ENCODE data around the gene ELOF1.

Gene ELOF1

GRCh38 chr19:11547929-11548700, 10.9 kb downstream of the ELOF1 start:
- no peaks in the 10 kb centered on the region for H3K4me1 ChIP-seq (ENCODE audit: control insufficient read depth, insufficient read depth, low read length)
- peaks cover 16% of the 10 kb centered on the region for H3K36me3 ChIP-seq (ENCODE audit: insufficient read depth, low read length)
- no peak overlapping the region for H3K4me2 ChIP-seq (ENCODE audit: low read length)
- H3K9ac ChIP-seq (ENCODE audit: low read depth, low read length) = no peak overlapping the region
- no peak overlapping the region for H3K4me3 ChIP-seq (ENCODE audit: low read length)
- H3K27me3 ChIP-seq (ENCODE audit: control insufficient read depth, insufficient read depth, low read length) = no peaks in the 10 kb centered on the region
- no peaks in the 10 kb centered on the region for H3K9me3 ChIP-seq (replicated peaks; ENCODE audit: low read length)

- H3K9me3 ChIP-seq (replicated peaks; ENCODE audit: low read length) = no peaks in the 10 kb centered on the region
- no peaks in the 10 kb centered on the region for H3K36me3 ChIP-seq (ENCODE audit: insufficient read depth, low read length)
- H3K4me2 ChIP-seq (ENCODE audit: low read length) = no peak overlapping the region
- peaks cover 22% of the 10 kb centered on the region for H3K27me3 ChIP-seq (ENCODE audit: control insufficient read depth, insufficient read depth, low read length)
- no peaks in the 10 kb centered on the region for H3K4me1 ChIP-seq (ENCODE audit: control insufficient read depth, insufficient read depth, low read length)
- no peak overlapping the region for H3K4me3 ChIP-seq (ENCODE audit: low read length)
- no peak overlapping the region for H3K9ac ChIP-seq (ENCODE audit: low read depth, low read length)
These were observed 17.8 kb downstream of the ELOF1 start for GRCh38 chr19:11541238-11541637.

DNA sequence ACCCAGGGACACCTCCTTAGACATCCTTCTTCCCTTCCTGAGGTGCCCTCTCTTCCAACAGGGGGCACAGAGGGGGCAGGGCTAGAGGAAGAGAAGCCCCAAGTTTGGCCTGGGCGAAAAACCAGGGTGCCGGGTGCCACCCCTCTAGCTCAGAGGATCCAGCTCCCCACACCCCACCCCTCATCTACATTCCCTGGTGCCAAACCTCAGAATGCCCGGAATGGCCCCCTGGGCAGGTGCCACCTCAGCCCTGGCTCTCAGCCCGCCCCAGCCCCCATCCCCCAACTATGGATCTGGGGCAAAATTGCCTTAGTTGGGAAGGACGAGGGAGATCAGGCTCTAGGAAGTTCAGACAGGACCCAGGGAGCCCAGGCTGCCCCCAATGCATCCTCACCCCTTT, 18.4 kb downstream of the ELOF1 start:
- Histone ChIP-seq H3K36me3 (ENCODE audit: insufficient read depth, low read length) (no peaks in the 10 kb centered on the region), H3K9ac (ENCODE audit: low read depth, low read length) (no peak overlapping the region), H3K9me3 (replicated peaks; ENCODE audit: low read length) (no peaks in the 10 kb centered on the region), H3K4me2 (ENCODE audit: low read length) (no peak overlapping the region), H3K27me3 (ENCODE audit: control insufficient read depth, insufficient read depth, low read length) (peaks cover 22% of the 10 kb centered on the region), H3K4me1 (ENCODE audit: control insufficient read depth, insufficient read depth, low read length) (peaks cover 2% of the 10 kb centered on the region), H3K4me3 (ENCODE audit: low read length) (no peak overlapping the region)

GRCh38 chr19:11539495-11540365, 19.3 kb downstream of the ELOF1 start:
- no peak overlapping the region for H3K4me3 ChIP-seq (ENCODE audit: low read length)
- peaks cover 6% of the 10 kb centered on the region for H3K4me1 ChIP-seq (ENCODE audit: control insufficient read depth, insufficient read depth, low read length)
- H3K9me3 ChIP-seq (replicated peaks; ENCODE audit: low read length) = no peaks in the 10 kb centered on the region
- no peak overlapping the region for H3K4me2 ChIP-seq (ENCODE audit: low read length)
- peaks cover 22% of the 10 kb centered on the region for H3K27me3 ChIP-seq (ENCODE audit: control insufficient read depth, insufficient read depth, low read length)
- H3K9ac ChIP-seq (ENCODE audit: low read depth, low read length) = no peak overlapping the region
- no peaks in the 10 kb centered on the region for H3K36me3 ChIP-seq (ENCODE audit: insufficient read depth, low read length)

GRCh38 chr19:11538232-11539036, 20.6 kb downstream of the ELOF1 start, which contains the start of gene CNN1:
Gene CNN1 (plus strand): TSS chr19:11538851. CDS start chr19:11538928, 77 bp downstream.
- H3K4me3 ChIP-seq (ENCODE audit: low read length) = no peak within 1 kb of the TSS

DNA sequence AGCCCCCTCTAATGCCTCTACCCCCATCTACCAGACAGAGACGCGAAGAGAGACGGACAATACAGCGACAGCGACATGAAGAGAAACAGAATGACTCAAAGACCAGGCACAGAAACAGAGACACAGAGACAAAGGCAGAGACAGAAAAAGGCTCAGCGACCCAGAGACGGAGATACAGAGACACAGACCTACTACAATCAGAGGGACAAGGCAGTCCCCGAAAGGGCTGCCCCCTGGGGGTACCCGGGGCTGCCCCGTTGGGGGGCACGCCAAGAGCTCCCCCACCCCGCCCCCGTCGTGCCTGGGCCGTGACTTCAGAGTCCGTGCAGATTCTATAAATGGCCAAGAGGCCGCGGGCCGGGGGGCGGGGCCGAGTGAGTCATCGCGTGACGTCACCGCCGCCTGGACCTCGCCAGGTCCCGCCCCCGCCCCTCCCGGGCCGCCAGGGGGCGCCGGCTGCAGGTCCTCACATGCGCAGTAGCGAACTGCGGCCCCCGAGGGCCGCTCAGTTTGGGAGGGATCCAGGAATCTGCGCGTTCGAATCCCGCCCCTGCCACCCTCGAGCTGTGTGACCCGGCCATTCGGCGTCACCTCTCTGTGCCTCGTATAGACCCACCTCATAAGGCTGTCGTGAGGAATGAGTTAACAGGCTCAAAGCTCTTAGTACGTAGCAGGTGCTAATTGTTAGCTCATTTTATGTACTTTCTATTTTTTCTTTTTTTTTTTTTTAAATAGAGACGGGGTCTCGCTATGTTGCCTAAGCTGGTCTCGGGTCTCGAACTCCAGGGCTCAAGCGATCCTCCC, 23.0 kb downstream of the ELOF1 start:
- H3K4me1 ChIP-seq (ENCODE audit: control insufficient read depth, insufficient read depth, low read length) = peaks cover 22% of the 10 kb centered on the region
- no peaks in the 10 kb centered on the region for H3K36me3 ChIP-seq (ENCODE audit: insufficient read depth, low read length)
- H3K27me3 ChIP-seq (ENCODE audit: control insufficient read depth, insufficient read depth, low read length) = peaks cover 19% of the 10 kb centered on the region
- peak overlapping the region; percentile 81 for H3K4me2 ChIP-seq (ENCODE audit: low read length)
- no peaks in the 10 kb centered on the region for H3K9me3 ChIP-seq (replicated peaks; ENCODE audit: low read length)
- H3K4me3 ChIP-seq (ENCODE audit: low read length) = peak overlapping the region; percentile 60
- peak overlapping the region; percentile 61 for H3K9ac ChIP-seq (ENCODE audit: low read depth, low read length)

More at GRCh38 chr19:11538232-11539036, 20.6 kb downstream of the ELOF1 start, which contains the start of gene CNN1:
- no peaks in the 10 kb centered on the region for H3K9me3 ChIP-seq (replicated peaks; ENCODE audit: low read length)
- no peaks in the 10 kb centered on the region for H3K36me3 ChIP-seq (ENCODE audit: insufficient read depth, low read length)
- H3K9ac ChIP-seq (ENCODE audit: low read depth, low read length) = no peak within 1 kb of the TSS
- peaks cover 6% of the 10 kb centered on the region for H3K4me1 ChIP-seq (ENCODE audit: control insufficient read depth, insufficient read depth, low read length)
- peaks cover 22% of the 10 kb centered on the region for H3K27me3 ChIP-seq (ENCODE audit: control insufficient read depth, insufficient read depth, low read length)
- H3K4me2 ChIP-seq (ENCODE audit: low read length) = peak within 1 kb of the TSS; percentile 12

DNA sequence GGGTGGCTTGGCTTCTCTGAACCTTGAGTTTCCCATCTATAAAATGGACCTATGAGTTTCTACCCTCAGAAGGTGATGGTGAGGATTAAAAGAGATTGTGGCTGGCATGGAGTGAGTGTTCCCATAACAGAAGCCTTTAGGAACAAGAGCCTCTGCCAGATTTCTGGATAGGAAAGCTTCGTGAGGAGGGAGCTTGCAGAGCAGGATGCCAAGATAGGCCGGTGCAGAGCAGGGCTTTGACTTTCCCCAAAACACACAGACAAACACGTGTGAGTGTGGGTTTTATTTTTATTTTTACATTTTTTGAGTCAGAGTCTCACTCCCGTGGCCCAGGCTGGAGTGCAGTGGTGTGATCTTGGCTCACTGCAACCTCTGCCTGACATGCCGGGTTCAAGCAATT, 24.1 kb downstream of the ELOF1 start:
- Histone ChIP-seq H3K9ac (ENCODE audit: low read depth, low read length) (no peak overlapping the region), H3K4me1 (ENCODE audit: control insufficient read depth, insufficient read depth, low read length) (peaks cover 22% of the 10 kb centered on the region), H3K9me3 (replicated peaks; ENCODE audit: low read length) (no peaks in the 10 kb centered on the region)

DNA sequence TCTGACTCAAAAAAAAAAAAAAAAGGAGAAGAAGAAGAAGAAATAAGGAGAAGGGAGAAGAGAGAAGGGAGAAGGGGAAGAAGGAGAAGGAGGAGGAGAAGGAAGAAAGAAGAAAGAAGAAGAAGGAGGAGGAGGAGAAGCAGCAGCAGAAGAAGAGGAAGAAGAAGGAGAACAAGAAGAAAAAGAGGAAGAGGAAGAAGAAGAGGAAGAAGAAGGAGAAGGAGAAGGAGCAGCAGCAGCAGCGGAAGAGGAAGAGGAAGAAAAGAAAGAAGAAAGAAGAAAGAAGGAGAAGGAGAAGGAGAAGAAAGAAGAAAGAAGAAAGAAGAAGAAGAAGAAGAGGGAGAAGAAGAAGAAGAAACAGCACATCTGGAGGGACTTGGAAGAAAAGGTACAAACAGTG, 24.5 kb downstream of the ELOF1 start:
- no peaks in the 10 kb centered on the region for H3K36me3 ChIP-seq (ENCODE audit: insufficient read depth, low read length)
- no peak overlapping the region for H3K9ac ChIP-seq (ENCODE audit: low read depth, low read length)
- no peak overlapping the region for H3K4me2 ChIP-seq (ENCODE audit: low read length)
- no peak overlapping the region for H3K4me3 ChIP-seq (ENCODE audit: low read length)
- H3K27me3 ChIP-seq (ENCODE audit: control insufficient read depth, insufficient read depth, low read length) = peaks cover 9% of the 10 kb centered on the region
- no peaks in the 10 kb centered on the region for H3K9me3 ChIP-seq (replicated peaks; ENCODE audit: low read length)
- peaks cover 22% of the 10 kb centered on the region for H3K4me1 ChIP-seq (ENCODE audit: control insufficient read depth, insufficient read depth, low read length)

More for the DNA sequence above, 24.1 kb downstream of the ELOF1 start:
- Histone ChIP-seq H3K27me3 (ENCODE audit: control insufficient read depth, insufficient read depth, low read length) (peaks cover 10% of the 10 kb centered on the region), H3K4me2 (ENCODE audit: low read length) (no peak overlapping the region), H3K4me3 (ENCODE audit: low read length) (no peak overlapping the region), H3K36me3 (ENCODE audit: insufficient read depth, low read length) (no peaks in the 10 kb centered on the region)

- H3K27me3 ChIP-seq (ENCODE audit: control insufficient read depth, insufficient read depth, low read length) = no peaks in the 10 kb centered on the region
- H3K4me2 ChIP-seq (ENCODE audit: low read length) = no peak overlapping the region
- no peak overlapping the region for H3K9ac ChIP-seq (ENCODE audit: low read depth, low read length)
- peaks cover 22% of the 10 kb centered on the region for H3K4me1 ChIP-seq (ENCODE audit: control insufficient read depth, insufficient read depth, low read length)
- no peak overlapping the region for H3K4me3 ChIP-seq (ENCODE audit: low read length)
- H3K36me3 ChIP-seq (ENCODE audit: insufficient read depth, low read length) = no peaks in the 10 kb centered on the region
- H3K9me3 ChIP-seq (replicated peaks; ENCODE audit: low read length) = no peaks in the 10 kb centered on the region
These were observed 28.6 kb downstream of the ELOF1 start for GRCh38 chr19:11530432-11530831.

DNA sequence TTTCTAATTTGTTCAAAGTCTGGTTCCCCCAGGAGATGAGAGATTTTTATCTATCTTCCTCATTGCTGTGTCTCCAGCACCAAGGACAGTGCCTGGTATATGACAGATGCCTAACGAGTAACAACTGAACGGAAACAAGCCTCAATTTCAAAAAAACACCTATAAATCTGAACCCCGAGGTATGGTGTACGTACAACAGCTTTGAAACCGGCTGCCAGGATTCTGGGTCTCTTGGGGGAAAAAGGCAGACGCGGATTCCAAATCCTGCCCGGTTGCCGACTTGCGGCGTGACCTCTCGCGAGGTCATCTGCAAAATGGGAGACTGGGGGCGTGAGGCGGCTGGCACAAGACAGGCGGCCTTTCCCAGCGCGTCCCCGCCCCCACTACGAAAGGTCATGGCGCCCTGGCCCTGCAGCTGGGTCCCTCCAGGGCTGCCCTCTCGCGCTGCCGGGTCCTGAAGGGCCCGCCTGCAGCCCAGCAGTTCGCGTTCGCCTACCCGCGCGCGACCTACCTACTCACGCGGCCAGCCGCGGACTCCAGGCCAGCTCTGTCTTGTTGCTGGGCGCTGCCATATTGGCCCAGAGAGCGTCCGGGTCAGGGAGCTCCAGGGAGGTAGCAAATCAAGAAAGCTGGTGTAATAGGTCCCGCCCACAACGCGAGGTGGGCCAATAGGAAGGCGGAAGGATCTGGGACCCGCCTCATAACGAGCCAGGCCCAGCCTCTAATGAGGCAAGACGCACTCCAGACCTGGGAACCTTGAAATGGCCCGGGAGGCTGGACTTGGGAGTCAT, 30.3 kb downstream of the ELOF1 start, which contains the start of gene ECSIT:
TSS of gene ECSIT (minus strand) at position 584 of the 791 bp plus-strand sequence. CDS start 9,964 bp downstream, outside the sequence.
- no peaks in the 10 kb centered on the region for H3K27me3 ChIP-seq (ENCODE audit: control insufficient read depth, insufficient read depth, low read length)
- peaks cover 21% of the 10 kb centered on the region for H3K4me1 ChIP-seq (ENCODE audit: control insufficient read depth, insufficient read depth, low read length)
- peak within 1 kb of the TSS; percentile 81 for H3K9ac ChIP-seq (ENCODE audit: low read depth, low read length)
- H3K9me3 ChIP-seq (replicated peaks; ENCODE audit: low read length) = no peaks in the 10 kb centered on the region
- peak within 1 kb of the TSS; percentile 81 for H3K4me2 ChIP-seq (ENCODE audit: low read length)
- H3K4me3 ChIP-seq (ENCODE audit: low read length) = peak within 1 kb of the TSS; percentile 80
- H3K36me3 ChIP-seq (ENCODE audit: insufficient read depth, low read length) = no peaks in the 10 kb centered on the region

Data from skeletal muscle satellite cell (primary cell).